Natural killer cell (primary cell): ENCODE measurements around the gene HKDC1. TPM values are rescaled to one million over a fixed set of nuclear protein-coding genes. Genes with fewer than 3 reads are reported as not detected.

Experiments used
- ATAC-seq, 3 donors: fragments of 150-1000 bp in 2 of 3; fragments of 200-7000 bp in 1 of 3; cut with Tn5 transposase; 1 replicate in 1 of 3; 2 replicates in 2 of 3; pipeline ENCODE4 v1.10.0; 2021; ENCODE audit warnings: mild to moderate bottlenecking in 2 of 3, moderate library complexity in 2 of 3
- DNase-seq, 2 donors: peaks; one replicate each; pipeline versions ENCODE4 v3.0.0 to v3.0.0-alpha.2; 2013 to 2021; ENCODE audit warnings: mixed read lengths in 1 of 2
- H3K27ac ChIP-seq: one replicate; pipeline ENCODE4 v1.5.1; 2013; ENCODE audit warnings: mild to moderate bottlenecking, low read length
- H3K27me3 ChIP-seq: one replicate; pipeline ENCODE4 v1.6.1; 2013; ENCODE audit warnings: low read length; ENCODE audit not compliant: control insufficient read depth, insufficient read depth
- H3K36me3 ChIP-seq: one replicate; pipeline ENCODE4 v1.6.1; 2013; ENCODE audit warnings: low read length; ENCODE audit not compliant: control insufficient read depth, insufficient read depth
- H3K4me1 ChIP-seq: one replicate; pipeline ENCODE4 v1.6.1; 2013; ENCODE audit warnings: low read length; ENCODE audit not compliant: control insufficient read depth, insufficient read depth
- H3K4me3 ChIP-seq: one replicate; pipeline ENCODE4 v1.5.1; 2013; ENCODE audit warnings: low read length
- H3K9me3 ChIP-seq: one replicate; pipeline ENCODE4 v1.6.1; 2013; ENCODE audit warnings: low read length; ENCODE audit not compliant: control insufficient read depth, insufficient read depth
- H3K27ac Mint-ChIP-seq, 2 donors: one replicate each; pipeline ENCODE4 v1.8.0; 2022; ENCODE audit warnings: mild to moderate bottlenecking in 2 of 2, mixed read lengths in 2 of 2, moderate library complexity in 1 of 2
- H3K27me3 Mint-ChIP-seq, 2 donors: one replicate each; pipeline ENCODE4 v1.8.0; 2022; ENCODE audit warnings: low read depth in 2 of 2, mixed read lengths in 2 of 2
- H3K36me3 Mint-ChIP-seq: one replicate; pipeline ENCODE4 v1.8.0; 2022; ENCODE audit warnings: mixed read lengths
- H3K4me1 Mint-ChIP-seq, 2 donors: one replicate each; pipeline ENCODE4 v1.8.0; 2022; ENCODE audit warnings: mixed read lengths in 2 of 2
- H3K4me3 Mint-ChIP-seq: one replicate; pipeline ENCODE4 v1.8.0; 2022; ENCODE audit warnings: mild to moderate bottlenecking, moderate library complexity, mixed read lengths
- H3K9me3 Mint-ChIP-seq, 2 donors: one replicate each; pipeline ENCODE4 v1.8.0; 2022; ENCODE audit warnings: mixed read lengths in 2 of 2
- WGBS: methylation state at CpG from one replicate; pipeline ENCODE4 v1.1.7; 2013; ENCODE audit warnings: missing lambda C conversion rate; ENCODE audit not compliant: insufficient coverage; 5-methylcytosine and 5-hydroxymethylcytosine counted together
- intact Hi-C: fragments of 100-400 bp; cut with micrococcal nuclease; formaldehyde crosslinking; loops from one replicate; pipeline ENCODE4 v1.14.2; 2022
- total RNA-seq, 4 donors: library from RNA; stranded (reverse); fragments of 120-200 nt in 1 of 4; gene quantifications; one replicate each; pipeline versions ENCODE4 v1.2.3 to v1.2.4, GENCODE V29; 2013 to 2022
- TF ChIP-seq, protein P1 (sequence below): fragments of 200-600 bp; IDR thresholded peaks from one replicate; pipeline ENCODE4 v1.8.0; 2022; ENCODE audit warnings: antibody characterized with exemption

HKDC1 gene
- total RNA-seq, 3 donors from 2014 or later (not counting 1 experiment from before 2014, with no cell fraction given): 0.50 to 0.82 TPM; not detected in 1

DNA sequence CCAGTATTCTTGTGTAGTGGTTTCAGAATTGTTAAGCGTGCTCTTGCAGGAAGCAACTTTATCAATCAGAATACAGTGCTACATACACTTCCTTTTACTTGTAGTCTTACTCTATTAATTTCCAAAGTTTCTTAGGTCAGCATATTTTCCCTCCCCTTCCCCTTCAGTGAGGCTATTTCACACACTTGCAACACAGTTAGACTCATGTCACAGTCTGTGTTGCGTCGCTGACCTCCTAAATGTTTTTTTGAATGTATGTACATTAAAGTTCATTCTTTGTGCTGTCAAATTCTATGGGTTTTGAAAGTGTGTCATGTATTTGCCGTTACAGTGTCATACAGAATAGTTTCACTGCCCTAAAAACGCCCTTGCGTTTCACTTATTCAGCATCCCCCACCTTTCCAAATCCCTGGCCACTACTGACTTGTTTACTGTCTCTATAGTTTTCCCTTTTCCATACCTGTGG, 5.4 kb upstream of the HKDC1 start:
- Mint-ChIP-seq H3K4me1 (peaks cover 27 to 45% of the 10 kb centered on the region in 2 donors), H3K9me3 (no peaks in the 10 kb centered on the region), H3K4me3 (no peak overlapping the region), H3K36me3 (no peaks in the 10 kb centered on the region), H3K27ac (peak overlapping the region in 1 of 2 donors; percentile 84), H3K27me3 (no peaks in the 10 kb centered on the region)
- H3K36me3 ChIP-seq: no peaks in the 10 kb centered on the region
- no peaks in the 10 kb centered on the region for H3K9me3 ChIP-seq
- H3K4me1 ChIP-seq: peaks cover 12% of the 10 kb centered on the region
- no peak overlapping the region for H3K27ac ChIP-seq
- TF ChIP-seq, protein P1, sequence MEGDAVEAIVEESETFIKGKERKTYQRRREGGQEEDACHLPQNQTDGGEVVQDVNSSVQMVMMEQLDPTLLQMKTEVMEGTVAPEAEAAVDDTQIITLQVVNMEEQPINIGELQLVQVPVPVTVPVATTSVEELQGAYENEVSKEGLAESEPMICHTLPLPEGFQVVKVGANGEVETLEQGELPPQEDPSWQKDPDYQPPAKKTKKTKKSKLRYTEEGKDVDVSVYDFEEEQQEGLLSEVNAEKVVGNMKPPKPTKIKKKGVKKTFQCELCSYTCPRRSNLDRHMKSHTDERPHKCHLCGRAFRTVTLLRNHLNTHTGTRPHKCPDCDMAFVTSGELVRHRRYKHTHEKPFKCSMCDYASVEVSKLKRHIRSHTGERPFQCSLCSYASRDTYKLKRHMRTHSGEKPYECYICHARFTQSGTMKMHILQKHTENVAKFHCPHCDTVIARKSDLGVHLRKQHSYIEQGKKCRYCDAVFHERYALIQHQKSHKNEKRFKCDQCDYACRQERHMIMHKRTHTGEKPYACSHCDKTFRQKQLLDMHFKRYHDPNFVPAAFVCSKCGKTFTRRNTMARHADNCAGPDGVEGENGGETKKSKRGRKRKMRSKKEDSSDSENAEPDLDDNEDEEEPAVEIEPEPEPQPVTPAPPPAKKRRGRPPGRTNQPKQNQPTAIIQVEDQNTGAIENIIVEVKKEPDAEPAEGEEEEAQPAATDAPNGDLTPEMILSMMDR: no peak
- DNase-seq (no peak), ATAC-seq (no peak)
- WGBS: 95% methylated on average over 4 of the region's 6 CpGs
- no peak overlapping the region for H3K4me3 ChIP-seq
- intact Hi-C loops: no loop called here
- H3K27me3 ChIP-seq: no peaks in the 10 kb centered on the region

DNA sequence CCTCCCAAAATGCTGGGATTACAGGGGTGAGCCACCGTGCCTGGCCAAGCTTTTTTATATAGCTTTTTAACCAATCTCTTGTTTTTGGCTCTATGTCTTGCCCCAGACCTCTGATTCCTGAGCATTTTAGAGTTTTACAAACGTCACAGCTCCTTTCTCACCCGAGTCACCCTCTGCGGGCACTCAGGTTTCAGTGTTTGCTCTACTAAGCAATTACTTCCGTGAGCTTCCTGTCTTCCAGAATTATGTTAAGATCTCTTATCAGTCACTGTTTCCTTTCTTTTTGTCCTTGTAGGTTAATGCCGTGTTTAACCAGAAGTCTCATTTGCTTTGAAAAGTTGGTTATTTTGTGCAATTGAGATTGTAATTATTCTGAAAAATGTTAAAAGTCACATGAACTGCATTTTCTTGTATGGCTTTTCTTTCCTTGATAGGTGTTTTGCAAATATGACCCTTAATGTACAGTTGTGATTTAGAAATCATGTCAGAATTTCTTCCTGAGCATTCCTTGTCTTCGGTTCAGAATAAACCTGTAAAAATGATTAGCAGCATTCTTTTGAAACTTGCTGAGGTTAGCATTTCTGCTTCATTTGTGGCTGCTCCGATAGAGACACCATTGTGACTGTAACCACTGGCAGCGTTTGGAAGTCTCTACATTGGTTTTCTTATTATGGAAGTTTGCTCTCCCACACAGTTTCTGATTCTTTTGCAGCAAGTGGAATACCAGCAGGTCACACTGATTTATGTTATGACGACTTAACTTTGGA, 4.5 kb upstream of the HKDC1 start:
- ATAC-seq: peak in 2 of 3 donors; percentile 35 to 88
- no peaks in the 10 kb centered on the region for H3K9me3 ChIP-seq
- peaks cover 12% of the 10 kb centered on the region for H3K4me1 ChIP-seq
- H3K4me1 Mint-ChIP-seq: peaks cover 27 to 42% of the 10 kb centered on the region in 2 donors
- DNase-seq: peak in 1 of 2 donors; percentile 50
- no peaks in the 10 kb centered on the region for H3K9me3 Mint-ChIP-seq
- TF ChIP-seq, protein P1: no peak
- no peaks in the 10 kb centered on the region for H3K36me3 ChIP-seq
- peak overlapping the region; percentile 35 for H3K4me3 Mint-ChIP-seq
- no peaks in the 10 kb centered on the region for H3K36me3 Mint-ChIP-seq
- H3K27ac ChIP-seq: no peak overlapping the region
- intact Hi-C loops: no loop called here
- WGBS: 13% methylated on average over 8 of the region's 10 CpGs
- H3K27me3 ChIP-seq: no peaks in the 10 kb centered on the region
- H3K27ac Mint-ChIP-seq: peak overlapping the region in 1 of 2 donors; percentile 84
- H3K4me3 ChIP-seq: no peak overlapping the region
- H3K27me3 Mint-ChIP-seq: no peaks in the 10 kb centered on the region

DNA sequence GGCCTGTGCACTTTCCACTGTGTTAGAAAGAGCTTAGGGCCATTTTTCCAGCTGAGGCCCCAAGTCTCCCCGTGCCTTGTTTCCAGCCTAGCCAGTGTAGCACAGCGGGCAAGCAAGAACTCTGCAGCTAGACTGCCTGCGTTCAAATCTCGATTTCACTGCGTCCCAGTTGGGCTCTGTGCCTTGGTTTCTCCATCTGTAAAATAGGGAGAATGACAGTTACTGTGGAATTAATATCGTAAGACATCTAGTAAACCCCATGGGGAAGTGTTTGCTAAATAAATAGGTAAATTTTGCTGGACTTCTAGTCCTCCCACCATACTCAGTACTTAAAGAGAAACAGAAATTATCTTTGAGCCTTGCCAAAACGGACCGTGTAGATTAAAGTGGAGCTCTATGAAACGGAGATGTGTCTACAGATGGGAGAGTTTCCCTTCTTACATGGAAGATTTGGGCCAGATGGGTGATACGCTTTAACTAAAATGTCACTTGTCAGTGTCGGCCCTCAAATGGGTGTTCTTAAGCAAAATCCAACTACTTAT, 3.5 kb upstream of the HKDC1 start:
- H3K36me3 Mint-ChIP-seq: no peaks in the 10 kb centered on the region
- peaks cover 29 to 48% of the 10 kb centered on the region in 2 donors for H3K4me1 Mint-ChIP-seq
- TF ChIP-seq, protein P1: no peak
- DNase-seq (no peak), ATAC-seq (no peak)
- Histone ChIP-seq H3K4me1 (peaks cover 18% of the 10 kb centered on the region), H3K36me3 (no peaks in the 10 kb centered on the region), H3K27ac (no peak overlapping the region), H3K9me3 (no peaks in the 10 kb centered on the region), H3K4me3 (no peak overlapping the region), H3K27me3 (no peaks in the 10 kb centered on the region)
- intact Hi-C loops: no loop called here
- WGBS: 90% methylated on average over 10 of the region's 11 CpGs
- no peaks in the 10 kb centered on the region for H3K27me3 Mint-ChIP-seq
- peak overlapping the region in 1 of 2 donors; percentile 84 for H3K27ac Mint-ChIP-seq
- no peak overlapping the region for H3K4me3 Mint-ChIP-seq
- no peaks in the 10 kb centered on the region for H3K9me3 Mint-ChIP-seq
